Naive thymus-derived CD4-positive, alpha-beta T cell (primary cell): ENCODE results near the gene FNIP2. TPM values are rescaled to one million over a fixed set of nuclear protein-coding genes. Genes with fewer than 3 reads are reported as not detected.
A peak's percentile ranks its signal among the peaks of the same experiment; 100 is the strongest.

Experiments
- ATAC-seq: fragments of 150-1000 bp; cut with Tn5 transposase; 2 replicates; pipeline ENCODE4 v1.10.0; 2021; ENCODE audit warnings: mild to moderate bottlenecking, moderate library complexity
- CTCF ChIA-PET: fragments of 350-600 bp; sonication (Branson Sonifier 250); formaldehyde crosslinking; loops from one replicate; lab custom pipeline; 2021; ENCODE audit warnings: antibody characterized with exemption; lab: Charles Lee
- POLR2A ChIA-PET: fragments of 350-600 bp; sonication (Branson Sonifier 250); formaldehyde crosslinking; loops from one replicate; lab custom pipeline; 2021; ENCODE audit warnings: antibody characterized with exemption, inconsistent platforms; lab: Charles Lee
- DNase-seq, 9 donors: peaks; one replicate each; pipeline versions ENCODE4 v3.0.0 to v3.0.0-alpha.2; 2020 to 2022; ENCODE audit warnings: mixed read lengths in 1 of 9
- H3K27ac ChIP-seq: one replicate; pipeline ENCODE4 v1.7.0; 2013; ENCODE audit warnings: mild to moderate bottlenecking, low read depth, low read length, moderate library complexity
- H3K27me3 ChIP-seq, 2 donors: one replicate each; pipeline ENCODE4 v1.7.0; 2013; ENCODE audit warnings: low read length in 2 of 2, mild to moderate bottlenecking in 2 of 2, moderate library complexity in 2 of 2; ENCODE audit not compliant: control insufficient read depth in 2 of 2, insufficient read depth in 2 of 2
- H3K36me3 ChIP-seq, 3 experiments: 1 replicate in 2 of 3; 2 replicates in 1 of 3; pipeline ENCODE4 v1.7.0; 2013; ENCODE audit warnings: low read length in 3 of 3, mild to moderate bottlenecking in 3 of 3, moderate library complexity in 1 of 3; ENCODE audit not compliant: insufficient read depth in 3 of 3, control insufficient read depth in 2 of 3
- H3K4me1 ChIP-seq, 2 donors: one replicate each; pipeline ENCODE4 v1.7.0; 2013; ENCODE audit warnings: low read length in 2 of 2, mild to moderate bottlenecking in 2 of 2, moderate library complexity in 1 of 2; ENCODE audit not compliant: control insufficient read depth in 2 of 2, insufficient read depth in 2 of 2
- H3K4me3 ChIP-seq: 2 replicates; pipeline ENCODE4 v1.7.0; 2013; ENCODE audit warnings: mild to moderate bottlenecking, low read length
- H3K9me3 ChIP-seq, 3 experiments: 1 replicate in 2 of 3; 2 replicates in 1 of 3; pipeline ENCODE4 v1.7.0; 2013; ENCODE audit warnings: low read length in 3 of 3; ENCODE audit not compliant: control insufficient read depth in 2 of 3
- H3K27ac Mint-ChIP-seq, 9 donors: one replicate each; pipeline ENCODE4 v1.8.0; 2020 to 2022; ENCODE audit warnings: mixed read lengths in 9 of 9, mild to moderate bottlenecking in 8 of 9, moderate library complexity in 5 of 9, inconsistent platforms in 2 of 9
- H3K27me3 Mint-ChIP-seq, 5 donors: one replicate each; pipeline ENCODE4 v1.8.0; 2021 to 2022; ENCODE audit warnings: mixed read lengths in 5 of 5, mild to moderate bottlenecking in 1 of 5
- H3K36me3 Mint-ChIP-seq, 5 donors: one replicate each; pipeline ENCODE4 v1.8.0; 2020 to 2022; ENCODE audit warnings: mixed read lengths in 5 of 5, mild to moderate bottlenecking in 3 of 5, inconsistent platforms in 1 of 5
- H3K4me1 Mint-ChIP-seq, 7 donors: one replicate each; pipeline ENCODE4 v1.8.0; 2020 to 2022; ENCODE audit warnings: mixed read lengths in 7 of 7, mild to moderate bottlenecking in 3 of 7, inconsistent platforms in 1 of 7
- H3K4me3 Mint-ChIP-seq, 10 donors: one replicate each; pipeline ENCODE4 v1.8.0; 2020 to 2022; ENCODE audit warnings: mild to moderate bottlenecking in 10 of 10, mixed read lengths in 10 of 10, moderate library complexity in 6 of 10, inconsistent platforms in 2 of 10
- H3K9me3 Mint-ChIP-seq, 11 donors: one replicate each; pipeline ENCODE4 v1.8.0; 2020 to 2022; ENCODE audit warnings: mixed read lengths in 11 of 11, mild to moderate bottlenecking in 4 of 11, inconsistent platforms in 1 of 11, moderate library complexity in 1 of 11
- intact Hi-C, 2 donors: fragments of 100-400 bp; cut with micrococcal nuclease; formaldehyde crosslinking; loops; one replicate each; pipeline ENCODE4 v1.15.1; 2023
- polyA plus RNA-seq, 2 donors: library from polyadenylated mRNA; unstranded; fragments of 300-500 nt; fragmentation: Illumina TruSeq; gene quantifications; one replicate each; pipeline ENCODE4 v1.2.3, GENCODE V29; 2021
- total RNA-seq, 6 experiments: library from RNA in 5 of 6; stranded (reverse) in 5 of 6; gene quantifications; 1 replicate in 5 of 6; 2 replicates in 1 of 6; pipeline ENCODE4 v1.2.3 and lab custom pipeline; 2021 to 2026

FNIP2 gene
- total and polyA plus RNA-seq, 7 experiments from 2014 or later = 2.3 to 19.5 (median 10.4) TPM

GRCh38 chr4:158801066-158801465 lies 32.2 kb downstream of the FNIP2 start:
- no peak for ATAC-seq
- POLR2A ChIA-PET = no interaction called here
- no peaks in the 10 kb centered on the region for H3K27me3 Mint-ChIP-seq
- H3K9me3 ChIP-seq = no peaks in the 10 kb centered on the region
- H3K36me3 ChIP-seq = no peaks in the 10 kb centered on the region
- peaks cover 4 to 33% (median 15%) of the 10 kb centered on the region in 7 donors for H3K4me1 Mint-ChIP-seq
- no peaks in the 10 kb centered on the region for H3K4me1 ChIP-seq
- no peak overlapping the region for H3K27ac Mint-ChIP-seq
- no peak overlapping the region for H3K27ac ChIP-seq
- CTCF ChIA-PET = no interaction called here
- peaks cover 0 to 3% (median 0%) of the 10 kb centered on the region in 5 donors for H3K36me3 Mint-ChIP-seq
- no peak overlapping the region for H3K4me3 Mint-ChIP-seq
- intact Hi-C loops = no loop called here
- DNase-seq = no peak
- no peaks in the 10 kb centered on the region for H3K27me3 ChIP-seq
- H3K9me3 Mint-ChIP-seq = no peaks in the 10 kb centered on the region
- H3K4me3 ChIP-seq = no peak overlapping the region

GRCh38 chr4:158801677-158802076 lies 32.9 kb downstream of the FNIP2 start:
- no peak overlapping the region for H3K4me3 ChIP-seq
- H3K9me3 Mint-ChIP-seq = no peaks in the 10 kb centered on the region

GRCh38 chr4:158802914-158803313 lies 34.1 kb downstream of the FNIP2 start:
- no peak overlapping the region for H3K27ac ChIP-seq
- CTCF ChIA-PET = no interaction called here
- intact Hi-C loops = no loop called here
- no peaks in the 10 kb centered on the region for H3K4me1 ChIP-seq
- DNase-seq (no peak), ATAC-seq (no peak)
- no peaks in the 10 kb centered on the region for H3K36me3 ChIP-seq
- H3K9me3 Mint-ChIP-seq = no peaks in the 10 kb centered on the region
- POLR2A ChIA-PET = no interaction called here
- H3K27me3 ChIP-seq = no peaks in the 10 kb centered on the region
- no peak overlapping the region for H3K4me3 Mint-ChIP-seq
- H3K4me1 Mint-ChIP-seq = peaks cover 4 to 34% (median 15%) of the 10 kb centered on the region in 7 donors
- peak overlapping the region in 2 of 9 donors; percentile 10 to 60 for H3K27ac Mint-ChIP-seq
- no peaks in the 10 kb centered on the region for H3K27me3 Mint-ChIP-seq
- H3K9me3 ChIP-seq = no peaks in the 10 kb centered on the region
- no peak overlapping the region for H3K4me3 ChIP-seq
- H3K36me3 Mint-ChIP-seq = peaks cover 0 to 3% (median 0%) of the 10 kb centered on the region in 5 donors

More at GRCh38 chr4:158801677-158802076, 32.9 kb downstream of the FNIP2 start:
- Mint-ChIP-seq H3K27me3 (no peaks in the 10 kb centered on the region), H3K36me3 (peaks cover 0 to 3% (median 0%) of the 10 kb centered on the region in 5 donors), H3K27ac (no peak overlapping the region), H3K4me1 (peaks cover 4 to 34% (median 15%) of the 10 kb centered on the region in 7 donors), H3K4me3 (no peak overlapping the region)
- Histone ChIP-seq H3K27ac (no peak overlapping the region), H3K27me3 (no peaks in the 10 kb centered on the region), H3K9me3 (no peaks in the 10 kb centered on the region), H3K36me3 (no peaks in the 10 kb centered on the region), H3K4me1 (no peaks in the 10 kb centered on the region)
- ChIA-PET CTCF (no interaction called here), POLR2A (no interaction called here)
- intact Hi-C loops = no loop called here
- no peak for DNase-seq
- ATAC-seq = no peak

GRCh38 chr4:158805635-158806471 lies 37.0 kb downstream of the FNIP2 start:
- POLR2A ChIA-PET = no interaction called here
- no peak overlapping the region for H3K27ac Mint-ChIP-seq
- H3K36me3 ChIP-seq = no peaks in the 10 kb centered on the region
- no peak for DNase-seq
- no peak overlapping the region for H3K27ac ChIP-seq
- no peaks in the 10 kb centered on the region for H3K27me3 Mint-ChIP-seq
- intact Hi-C loops = no loop called here
- H3K36me3 Mint-ChIP-seq = peaks cover 0 to 3% (median 0%) of the 10 kb centered on the region in 5 donors
- CTCF ChIA-PET = no interaction called here
- H3K4me3 ChIP-seq = no peak overlapping the region
- H3K27me3 ChIP-seq = no peaks in the 10 kb centered on the region
- H3K4me1 ChIP-seq = peaks cover 4 to 18% of the 10 kb centered on the region in 2 donors
- H3K9me3 ChIP-seq = no peaks in the 10 kb centered on the region
- ATAC-seq = peak; percentile 60
- peaks cover 21 to 48% (median 31%) of the 10 kb centered on the region in 7 donors for H3K4me1 Mint-ChIP-seq
- H3K4me3 Mint-ChIP-seq = no peak overlapping the region
- no peaks in the 10 kb centered on the region for H3K9me3 Mint-ChIP-seq

GRCh38 chr4:158807691-158808090 lies 38.9 kb downstream of the FNIP2 start:
- H3K9me3 ChIP-seq = no peaks in the 10 kb centered on the region
- H3K4me3 Mint-ChIP-seq = no peak overlapping the region
- no peak for ATAC-seq
- H3K27me3 Mint-ChIP-seq = no peaks in the 10 kb centered on the region
- CTCF ChIA-PET = no interaction called here
- H3K27ac ChIP-seq = no peak overlapping the region
- H3K9me3 Mint-ChIP-seq = no peaks in the 10 kb centered on the region
- intact Hi-C loops = no loop called here
- no peaks in the 10 kb centered on the region for H3K27me3 ChIP-seq
- no peak for DNase-seq
- H3K36me3 ChIP-seq = no peaks in the 10 kb centered on the region
- H3K4me1 Mint-ChIP-seq = peaks cover 29 to 64% (median 45%) of the 10 kb centered on the region in 7 donors
- H3K36me3 Mint-ChIP-seq = peaks cover 0 to 8% (median 0%) of the 10 kb centered on the region in 5 donors
- peaks cover 4 to 30% of the 10 kb centered on the region in 2 donors for H3K4me1 ChIP-seq
- POLR2A ChIA-PET = no interaction called here
- no peak overlapping the region for H3K27ac Mint-ChIP-seq
- no peak overlapping the region for H3K4me3 ChIP-seq

- Mint-ChIP-seq H3K4me3 (no peak overlapping the region), H3K27me3 (no peaks in the 10 kb centered on the region), H3K27ac (peak overlapping the region in 5 of 9 donors; percentile 26 to 76 (median 51)), H3K36me3 (peaks cover 0 to 10% (median 0%) of the 10 kb centered on the region in 5 donors), H3K4me1 (peaks cover 24 to 63% (median 44%) of the 10 kb centered on the region in 7 donors), H3K9me3 (no peaks in the 10 kb centered on the region)
- Histone ChIP-seq H3K36me3 (no peaks in the 10 kb centered on the region), H3K4me3 (no peak overlapping the region), H3K9me3 (no peaks in the 10 kb centered on the region), H3K4me1 (peaks cover 4 to 30% of the 10 kb centered on the region in 2 donors), H3K27ac (no peak overlapping the region), H3K27me3 (no peaks in the 10 kb centered on the region)
- CTCF ChIA-PET = no interaction called here
- ATAC-seq = no peak
- intact Hi-C loops = no loop called here
- POLR2A ChIA-PET = no interaction called here
- DNase-seq = no peak
Observed at GRCh38 chr4:158808399-158808798, 39.6 kb downstream of the FNIP2 start.
